ENCODE results near the gene PPP6R3.

PPP6R3 gene

DNA sequence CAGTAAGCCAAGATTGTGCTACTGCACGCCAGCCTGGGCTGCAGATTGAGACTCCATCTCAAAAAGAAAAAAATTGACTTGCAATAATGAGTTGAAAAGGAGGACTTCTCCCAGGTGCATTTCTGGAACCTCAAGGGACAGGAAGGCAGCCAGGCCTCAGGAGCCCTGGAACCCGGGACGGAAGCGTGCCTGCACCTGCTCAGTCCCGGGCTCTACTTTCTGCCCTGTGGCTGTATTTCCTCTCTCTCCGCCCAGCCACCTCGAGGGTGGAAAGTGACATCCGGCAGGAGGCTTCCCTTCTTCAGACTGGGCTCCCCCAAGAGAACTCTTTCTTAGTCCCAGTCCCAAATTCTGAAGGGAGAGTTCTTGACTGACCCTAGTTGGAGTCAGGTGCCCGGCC lies 203.6 kb downstream of the PPP6R3 start:
- TF ChIP-seq, protein P1, sequence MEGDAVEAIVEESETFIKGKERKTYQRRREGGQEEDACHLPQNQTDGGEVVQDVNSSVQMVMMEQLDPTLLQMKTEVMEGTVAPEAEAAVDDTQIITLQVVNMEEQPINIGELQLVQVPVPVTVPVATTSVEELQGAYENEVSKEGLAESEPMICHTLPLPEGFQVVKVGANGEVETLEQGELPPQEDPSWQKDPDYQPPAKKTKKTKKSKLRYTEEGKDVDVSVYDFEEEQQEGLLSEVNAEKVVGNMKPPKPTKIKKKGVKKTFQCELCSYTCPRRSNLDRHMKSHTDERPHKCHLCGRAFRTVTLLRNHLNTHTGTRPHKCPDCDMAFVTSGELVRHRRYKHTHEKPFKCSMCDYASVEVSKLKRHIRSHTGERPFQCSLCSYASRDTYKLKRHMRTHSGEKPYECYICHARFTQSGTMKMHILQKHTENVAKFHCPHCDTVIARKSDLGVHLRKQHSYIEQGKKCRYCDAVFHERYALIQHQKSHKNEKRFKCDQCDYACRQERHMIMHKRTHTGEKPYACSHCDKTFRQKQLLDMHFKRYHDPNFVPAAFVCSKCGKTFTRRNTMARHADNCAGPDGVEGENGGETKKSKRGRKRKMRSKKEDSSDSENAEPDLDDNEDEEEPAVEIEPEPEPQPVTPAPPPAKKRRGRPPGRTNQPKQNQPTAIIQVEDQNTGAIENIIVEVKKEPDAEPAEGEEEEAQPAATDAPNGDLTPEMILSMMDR (IDR thresholded peaks at IDR 0.05; ENCODE audit: low read depth, low read length, missing control alignments) = no peak
- no peak for DNase-seq
- Histone ChIP-seq H3K27me3 (replicated peaks) (peaks cover 44% of the 10 kb centered on the region), H3K4me3 (ENCODE audit: low read depth, low read length) (no peak overlapping the region), H3K36me3 (replicated peaks) (no peaks in the 10 kb centered on the region), H3K27ac (no peak overlapping the region)
- in situ Hi-C loops (cut with HindIII; ENCODE audit: low pct_ligation_motif_present, low sequenced_read_pairs) = no loop called here

DNA sequence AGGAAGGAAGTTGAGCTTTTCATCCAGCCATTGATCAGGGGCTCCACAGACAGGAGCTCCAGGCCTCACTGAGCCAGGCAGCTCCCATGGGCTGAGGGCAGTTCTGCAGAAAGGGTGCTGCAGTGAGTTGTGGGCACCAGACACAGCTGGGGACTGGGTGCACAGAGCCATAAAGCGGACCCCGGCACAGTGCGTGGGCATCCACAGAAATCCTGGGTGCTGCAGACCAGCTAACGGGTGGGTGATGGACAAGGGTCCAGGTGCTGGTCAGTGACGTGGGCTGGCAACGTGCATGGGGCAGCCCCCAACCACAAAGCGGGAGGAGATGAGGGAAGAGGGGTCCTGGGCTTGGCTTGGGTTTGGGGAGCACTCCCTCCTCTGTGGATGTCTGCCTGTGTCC lies 204.4 kb downstream of the PPP6R3 start:
- in situ Hi-C loops (cut with HindIII; ENCODE audit: low pct_ligation_motif_present, low sequenced_read_pairs) = no loop called here

More for the DNA sequence above, 204.4 kb downstream of the PPP6R3 start:
- Histone ChIP-seq H3K4me3 (ENCODE audit: low read depth, low read length) (no peak overlapping the region), H3K36me3 (replicated peaks) (no peaks in the 10 kb centered on the region), H3K27me3 (replicated peaks) (peaks cover 44% of the 10 kb centered on the region), H3K27ac (no peak overlapping the region)
- TF ChIP-seq, protein P1 (IDR thresholded peaks at IDR 0.05; ENCODE audit: low read depth, low read length, missing control alignments) = no peak
- no peak for DNase-seq
